HepG2 (cell line): ENCODE data around the gene TOM1L2. TPM values are rescaled to one million over a fixed set of nuclear protein-coding genes. Genes with fewer than 3 reads are reported as not detected.
"Not testable (repeated sequence)": the region's sequence is repeated elsewhere in the genome, so short reads cannot be mapped to it uniquely, and the experiment has no call there.

Experiments
- ATAC-seq: fragments of 200-7000 bp; cut with Tn5 transposase; 3 replicates; pipeline ENCODE4 v1.9.1; 2020; ENCODE audit warnings: mild to moderate bottlenecking, moderate library complexity
- BruUV-seq: library from RNA; stranded (reverse); fragments of 400-500 nt; replicated peaks from 2 replicates; lab custom pipeline; 2021; lab: Mats Ljungman, UMichigan
- CTCF ChIA-PET: fragments of 300-600 bp; formaldehyde crosslinking; extraction: SDS; loops from one replicate; lab custom pipeline; 2021; ENCODE audit warnings: low total read pairs, inconsistent platforms, low intra/inter-chr PET ratio; lab: Yijun Ruan, JAX
- POLR2A ChIA-PET: fragments of 350-600 bp; sonication (Branson Sonifier 250); formaldehyde crosslinking; loops from one replicate; lab custom pipeline; 2020; ENCODE audit warnings: antibody characterized with exemption, inconsistent platforms; lab: Yijun Ruan, JAX
- DNase-seq: peaks from one replicate; pipeline ENCODE4 v3.0.0-alpha.2; 2015; ENCODE audit warnings: low spot score
- FAIRE-seq: peaks from 3 replicates; lab custom pipeline; 2011; peaks lifted over from hg19 to GRCh38; lab: Jason Lieb, UNC
- H2AFZ ChIP-seq: one replicate; pipeline ENCODE4 v1.6.1; 2011; ENCODE audit warnings: low read length, inconsistent platforms
- H3K27ac ChIP-seq: fragments of 300-600 bp; 3 replicates; pipeline ENCODE4 v1.8.0; 2011; ENCODE audit warnings: mixed run types, mild to moderate bottlenecking, mixed read lengths, low read length, inconsistent platforms; ENCODE audit not compliant: insufficient read depth; ENCODE audit errors: extremely low read length
- H3K27me3 ChIP-seq, 2 experiments: fragments of 200-600 bp in 1 of 2; 2 replicates in 1 of 2; 3 replicates in 1 of 2; pipeline versions ENCODE4 v1.6.0 to v1.8.0; 2011; ENCODE audit warnings: low read length in 2 of 2, mild to moderate bottlenecking in 2 of 2, moderate library complexity in 2 of 2, inconsistent platforms in 1 of 2; ENCODE audit not compliant: insufficient read depth in 2 of 2, control insufficient read depth in 1 of 2
- H3K36me3 ChIP-seq, 2 experiments: fragments of 200-600 bp in 1 of 2; replicated peaks in 1 of 2; 2 replicates in 1 of 2; 3 replicates in 1 of 2; pipeline versions ENCODE4 v1.5.1 to v1.8.0; 2011; ENCODE audit warnings: low read length in 2 of 2, inconsistent platforms in 1 of 2; ENCODE audit not compliant: insufficient read depth in 2 of 2, control insufficient read depth in 1 of 2
- H3K4me1 ChIP-seq: 2 replicates; pipeline ENCODE4 v1.5.1; 2012; ENCODE audit warnings: low read length, inconsistent platforms; ENCODE audit not compliant: insufficient read depth
- H3K4me2 ChIP-seq: 2 replicates; pipeline ENCODE4 v1.6.0; 2011; ENCODE audit warnings: low read depth, low read length, inconsistent platforms
- H3K4me3 ChIP-seq, 3 experiments: fragments of 200-600 bp in 1 of 3; sonication (generic), shearing (Covaris generic) in 1 of 3; replicated peaks in 1 of 3; 2 replicates each; pipeline ENCODE4 v1.5.1; 2011 to 2016; ENCODE audit warnings: low read length in 3 of 3, inconsistent platforms in 2 of 3, low read depth in 2 of 3, mild to moderate bottlenecking in 2 of 3, control low read depth in 1 of 3, mixed read lengths in 1 of 3; ENCODE audit not compliant: insufficient read depth in 1 of 3
- H3K79me2 ChIP-seq: one replicate; pipeline ENCODE4 v1.6.1; 2011; ENCODE audit warnings: low read length, inconsistent platforms; ENCODE audit not compliant: insufficient read depth
- H3K9ac ChIP-seq: 2 replicates; pipeline ENCODE4 v1.6.0; 2011; ENCODE audit warnings: mild to moderate bottlenecking, low read depth, low read length, inconsistent platforms; ENCODE audit not compliant: insufficient read depth
- H3K9me3 ChIP-seq: 2 replicates; pipeline ENCODE4 v1.5.1; 2012; ENCODE audit warnings: mild to moderate bottlenecking, low read length
- H4K20me1 ChIP-seq: 2 replicates; pipeline ENCODE4 v1.6.0; 2011; ENCODE audit warnings: inconsistent platforms, mild to moderate bottlenecking, low read length, moderate library complexity; ENCODE audit not compliant: insufficient read depth
- EED ChIP-seq: sonication (generic); formaldehyde crosslinking; IDR thresholded peaks from 2 replicates; pipeline ENCODE4 v1.5.0; 2020; ENCODE audit warnings: mild to moderate bottlenecking, missing genetic modification reagents
- LCORL ChIP-seq, 2 experiments: fragments of 450-650 bp in 1 of 2; sonication (generic) in 1 of 2; formaldehyde crosslinking in 1 of 2; IDR thresholded peaks; 2 replicates each; pipeline versions ENCODE4 v1.5.0 to v1.6.1; 2017 to 2020; ENCODE audit warnings: antibody characterized with exemption in 1 of 2, missing genetic modification reagents in 1 of 2
- ZNF770 ChIP-seq: sonication (generic); formaldehyde crosslinking; IDR thresholded peaks from 2 replicates; pipeline ENCODE4 v1.5.0; 2020; ENCODE audit warnings: mild to moderate bottlenecking, missing genetic modification reagents
- WGBS: methylation state at CpG from one replicate; pipeline ENCODE4 v1.1.6; 2017; ENCODE audit warnings: low lambda C conversion rate; 5-methylcytosine and 5-hydroxymethylcytosine counted together
- in situ Hi-C: cut with HindIII; loops from 2 replicates; pipeline ENCODE4 v1.10.0; 2017; ENCODE audit warnings: low pct_unique_long_range_greater_than_20kb; ENCODE audit not compliant: extremely low pct_ligation_motif_present
- intact Hi-C: fragments of 100-400 bp; cut with micrococcal nuclease; formaldehyde crosslinking; loops from one replicate; pipeline ENCODE4 v1.10.0; 2022; ENCODE audit not compliant: unreplicated experiment
- polyA plus RNA-seq, 8 experiments: library from polyadenylated mRNA; depleted of rRNA in 3 of 8; stranded (reverse) in 7 of 8; unstranded in 1 of 8; fragments of >200 nt; fragmentation: Illumina TruSeq in 4 of 8; extraction: Trizol in 4 of 8; gene quantifications; 2 replicates each; pipeline versions ENCODE4 v1.2.1 to v1.2.3, GENCODE V29; 2011 to 2016; ENCODE audit warnings: low read depth in 4 of 8, missing spikeins in 1 of 8, mixed read lengths in 1 of 8; ENCODE audit not compliant: insufficient read depth in 1 of 8
- total RNA-seq, 5 experiments: library from RNA; depleted of rRNA; stranded (reverse); fragments of >200 nt; fragmentation: Illumina TruSeq; extraction: Trizol; gene quantifications; 2 replicates each; pipeline ENCODE4 v1.2.3, GENCODE V29; 2016; ENCODE audit warnings: low read depth in 1 of 5

Gene TOM1L2
- total and polyA plus RNA-seq, 2 of the 13 experiments (the other 11 are each of a cell fraction or from before 2014, with no cell fraction given) = 4.7 to 7.4 TPM

GRCh38 chr17:17998934-17999333 is 26.7 kb upstream of the TOM1L2 start:
- no peak overlapping the region for H2AFZ ChIP-seq
- BruUV-seq = no TSS peak
- no peak for DNase-seq
- POLR2A ChIA-PET = no interaction called here
- no peak overlapping the region for H3K4me3 ChIP-seq
- TF ChIP-seq LCORL (IDR thresholded peaks at IDR 0.05) (no peak), LCORL (CRISPR knock-in tag; IDR thresholded peaks at IDR 0.05) (no peak), EED (CRISPR knock-in tag) (0 out of 2 replicates have a peak, but pooled peaks have one; percentile 43)
- TF ChIP-seq, all 625 proteins: peak for 1
- intact Hi-C loops (no loop called here), in situ Hi-C loops (no loop called here)
- no peaks in the 10 kb centered on the region for H4K20me1 ChIP-seq
- no peaks in the 10 kb centered on the region for H3K9me3 ChIP-seq
- H3K79me2 ChIP-seq = no peaks in the 10 kb centered on the region
- H3K4me1 ChIP-seq = peaks cover 40% of the 10 kb centered on the region
- H3K36me3 ChIP-seq = no peaks in the 10 kb centered on the region
- FAIRE-seq = no peak
- H3K4me2 ChIP-seq = no peak overlapping the region
- H3K27ac ChIP-seq = no peak overlapping the region
- WGBS = 66% methylated on average over 8 of the region's 8 CpGs
- CTCF ChIA-PET = no interaction called here
- 0 out of 5 replicates have a peak, but pooled peaks cover 0 to 10% of the 10 kb centered on the region in 2 experiments for H3K27me3 ChIP-seq
- no peak overlapping the region for H3K9ac ChIP-seq
- no peak for ATAC-seq

GRCh38 chr17:17995887-17996286 is 23.7 kb upstream of the TOM1L2 start:
- CTCF ChIA-PET, in situ Hi-C loops, intact Hi-C loops, BruUV-seq, H3K79me2 ChIP-seq, H3K36me3 ChIP-seq, H3K9me3 ChIP-seq, H3K27ac ChIP-seq, FAIRE-seq, H3K27me3 ChIP-seq, ATAC-seq, DNase-seq, H3K4me3 ChIP-seq, H3K4me2 ChIP-seq, H3K9ac ChIP-seq, H2AFZ ChIP-seq, H4K20me1 ChIP-seq: not testable (repeated sequence)
- WGBS = 78% methylated on average over 8 of the region's 8 CpGs
- POLR2A ChIA-PET = interaction anchor here (2.3 kb wide), 1 partner anchor 24 kb away, joined by 8 read pairs; the partner anchor contains the start of genes DRC3 and TOM1L2
- TF ChIP-seq ZNF770 (CRISPR knock-in tag) = peak; percentile 29; the same call in 1 of the 2 replicates
- H3K4me1 ChIP-seq = peaks cover 40% of the 10 kb centered on the region
